ENCODE results near the gene CDK11B.
A peak's percentile ranks its signal among the peaks of the same experiment; 100 is the strongest.
"Not testable (repeated sequence)": the region's sequence is repeated elsewhere in the genome, so short reads cannot be mapped to it uniquely, and the experiment has no call there.

The CDK11B gene

GRCh38 chr1:1687846-1688245, 29.0 kb upstream of the CDK11B start:
- no peak for TF ChIP-seq ZNF274 (IDR thresholded peaks at IDR 0.05; ENCODE audit: low read depth, low read length)
- H3K4me3 ChIP-seq (ENCODE audit: low read length) = no peak overlapping the region

DNA sequence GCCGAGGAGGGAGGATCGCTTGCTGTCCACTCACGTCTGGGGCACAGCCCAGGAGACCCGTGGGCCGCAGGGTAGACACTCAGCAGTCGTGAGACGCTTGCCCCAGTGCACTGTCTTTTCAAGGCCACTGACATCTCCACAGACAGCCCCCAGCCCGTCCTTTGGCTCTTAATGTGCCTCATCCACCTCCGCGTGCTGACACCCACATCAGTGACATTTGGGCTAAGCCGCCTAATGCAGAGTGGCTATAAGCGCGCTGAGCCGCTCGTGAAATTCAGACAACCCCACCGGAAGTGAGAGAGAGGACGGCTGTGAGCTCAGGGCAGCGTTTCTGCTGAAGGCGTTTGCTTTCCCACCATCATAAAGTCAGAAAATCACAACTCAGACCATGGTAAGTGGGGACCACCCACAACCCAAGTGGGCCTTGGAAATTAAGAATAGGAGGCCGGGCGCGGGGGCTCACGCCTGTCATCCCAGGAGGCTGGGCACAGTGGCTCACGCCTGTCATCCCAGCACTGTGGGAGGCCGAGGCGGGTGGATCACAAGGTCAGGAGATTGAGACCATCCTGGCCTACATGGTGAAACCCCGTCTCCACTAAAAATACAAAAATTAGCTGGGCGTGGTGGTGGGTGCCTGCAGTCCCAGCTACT, 25.4 kb upstream of the CDK11B start:
- no peak for TF ChIP-seq ZNF274 (IDR thresholded peaks at IDR 0.05; ENCODE audit: low read depth, low read length)
- H3K4me3 ChIP-seq (ENCODE audit: low read length) = no peak overlapping the region

DNA sequence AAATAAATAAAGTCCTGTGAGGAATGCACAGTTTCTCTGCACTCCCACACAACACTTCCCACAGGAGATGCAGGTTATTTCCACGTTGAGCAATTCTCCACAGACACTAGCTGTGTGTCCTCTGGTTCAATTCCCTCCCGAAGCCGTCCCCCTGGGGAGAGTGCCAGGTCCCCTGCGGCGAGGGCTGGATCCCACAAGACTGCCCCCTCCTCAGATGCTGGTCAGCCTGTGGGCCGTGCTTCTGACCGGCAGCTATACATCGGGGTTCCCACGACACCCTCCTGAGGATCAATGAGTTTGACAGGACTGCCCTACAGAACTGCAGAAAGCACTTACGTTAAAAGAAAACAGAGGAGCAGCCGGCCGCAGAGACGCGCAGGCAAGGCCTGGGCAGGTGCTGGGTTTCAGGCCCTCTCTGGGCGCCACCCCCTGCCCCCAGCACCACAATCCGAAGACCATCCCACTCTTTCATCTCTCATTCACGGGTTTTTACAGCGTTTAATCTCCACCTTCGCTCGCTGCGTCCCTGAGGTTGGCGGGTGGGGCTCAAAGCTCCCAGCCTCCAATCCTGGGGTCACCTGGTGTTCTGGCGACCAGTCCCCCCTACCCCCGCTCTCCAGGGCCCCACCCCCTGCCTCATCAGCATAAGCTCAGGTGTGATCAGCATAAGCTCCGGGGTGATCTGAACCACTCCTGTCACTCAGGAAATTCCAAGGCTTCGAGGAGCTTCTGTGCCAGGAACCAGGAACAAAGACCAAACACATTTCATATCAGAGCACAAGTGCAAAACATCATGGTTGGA, 24.5 kb upstream of the CDK11B start:
- H3K4me3 ChIP-seq (ENCODE audit: low read length) = no peak overlapping the region
- TF ChIP-seq ZNF274 (IDR thresholded peaks at IDR 0.05; ENCODE audit: low read depth, low read length) = no peak

- TF ChIP-seq ZNF274 (IDR thresholded peaks at IDR 0.05; ENCODE audit: low read depth, low read length) = no peak
- H3K4me3 ChIP-seq (ENCODE audit: low read length) = no peak overlapping the region
Observed at GRCh38 chr1:1680912-1681273, 22.1 kb upstream of the CDK11B start.

GRCh38 chr1:1680031-1680911, 21.5 kb upstream of the CDK11B start:
- H3K4me3 ChIP-seq (ENCODE audit: low read length) = no peak overlapping the region
- TF ChIP-seq ZNF274 (IDR thresholded peaks at IDR 0.05; ENCODE audit: low read depth, low read length) = no peak

DNA sequence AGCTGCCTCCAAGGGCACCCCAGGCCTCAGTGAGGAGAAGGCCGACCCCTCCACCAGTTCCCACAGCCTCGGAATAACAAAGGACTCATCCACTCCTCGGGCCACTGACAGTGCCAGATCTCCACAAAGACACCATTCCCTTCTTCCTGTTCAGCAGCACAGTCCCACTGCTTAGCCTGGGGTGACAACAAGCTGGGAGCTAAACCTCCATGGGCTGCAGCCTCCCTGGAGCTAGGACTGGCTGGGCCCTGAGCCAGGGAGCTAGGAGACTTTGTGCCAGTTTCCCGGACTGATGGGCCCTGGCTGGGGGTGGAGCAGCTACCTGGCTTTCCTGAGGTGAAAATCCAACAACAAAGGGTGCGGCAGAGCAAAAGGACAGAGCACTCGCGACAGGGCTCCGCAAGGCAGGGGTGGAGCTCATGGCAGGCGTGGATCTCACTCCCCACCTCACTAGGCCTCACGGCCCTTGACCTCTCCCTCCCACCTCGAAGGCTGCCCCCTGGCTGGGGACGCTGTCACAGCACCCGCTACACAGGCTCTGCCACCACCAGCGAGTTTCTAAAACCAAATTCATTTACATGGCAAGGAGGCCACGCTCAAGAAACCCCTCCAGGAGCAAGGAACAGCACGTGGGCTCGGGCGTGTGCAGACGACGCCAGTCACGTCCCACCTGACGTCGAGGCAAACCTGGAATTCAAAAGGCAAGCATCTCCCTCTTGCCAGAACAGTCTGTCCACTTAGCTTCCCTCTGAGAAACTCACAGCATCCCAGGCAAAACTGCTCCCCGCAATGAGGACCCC, 20.0 kb upstream of the CDK11B start:
- TF ChIP-seq ZNF274 (IDR thresholded peaks at IDR 0.05; ENCODE audit: low read depth, low read length) = no peak
- peak overlapping the region; percentile 4; the same call in 1 of the 2 replicates for H3K4me3 ChIP-seq (ENCODE audit: low read length)

GRCh38 chr1:1677718-1678580, 19.1 kb upstream of the CDK11B start:
- H3K4me3 ChIP-seq (ENCODE audit: low read length) = peak overlapping the region; percentile 4; the same call in 1 of the 2 replicates
- no peak for TF ChIP-seq ZNF274 (IDR thresholded peaks at IDR 0.05; ENCODE audit: low read depth, low read length)

- not testable (repeated sequence) for H3K4me3 ChIP-seq (ENCODE audit: low read length)
Observed at GRCh38 chr1:1676087-1676486, 17.3 kb upstream of the CDK11B start.

- not testable (repeated sequence) for H3K4me3 ChIP-seq (ENCODE audit: low read length)
Observed at GRCh38 chr1:1675218-1675617, 16.4 kb upstream of the CDK11B start.

- not testable (repeated sequence) for H3K4me3 ChIP-seq (ENCODE audit: low read length)
Observed at GRCh38 chr1:1674806-1675205, 16.0 kb upstream of the CDK11B start.

DNA sequence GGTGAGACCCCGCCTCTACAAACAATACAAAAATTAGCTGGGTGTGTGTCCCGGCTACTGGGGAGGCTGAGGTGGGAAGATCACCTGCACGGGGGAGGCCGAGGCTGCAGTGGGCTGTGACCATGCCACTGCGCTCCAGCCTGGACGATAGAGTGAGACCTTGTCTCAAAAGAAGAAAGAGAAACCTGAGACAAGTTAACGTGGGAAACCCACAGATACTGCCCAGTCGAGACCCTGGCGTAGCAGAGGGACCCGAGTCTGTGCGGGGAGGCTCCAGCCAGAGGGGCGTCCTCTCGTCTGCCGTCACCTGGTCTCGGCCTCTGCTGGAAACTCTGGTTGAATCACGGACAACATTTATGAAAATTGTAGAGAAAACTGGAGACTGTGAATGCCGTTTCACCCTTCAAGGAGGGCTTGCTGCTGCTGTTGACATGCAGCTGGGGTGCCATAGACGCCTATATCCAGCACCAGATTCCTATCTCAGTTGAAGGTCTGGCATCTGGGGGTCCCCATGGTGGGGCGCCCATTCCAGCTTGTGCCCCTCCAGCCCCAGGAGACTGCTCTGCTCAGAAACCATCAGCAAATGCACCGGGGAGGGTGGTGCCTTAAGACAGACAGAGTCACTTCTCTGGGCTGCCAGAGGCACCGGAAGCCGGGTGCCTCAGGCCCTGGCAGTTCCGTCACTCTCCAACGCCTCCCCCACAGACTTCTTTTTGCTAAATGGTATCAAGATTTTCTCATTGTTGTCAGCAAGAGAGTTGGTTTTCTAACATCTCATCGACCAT, 13.6 kb upstream of the CDK11B start:
- no peak for TF ChIP-seq ZNF274 (IDR thresholded peaks at IDR 0.05; ENCODE audit: low read depth, low read length)
- H3K4me3 ChIP-seq (ENCODE audit: low read length) = no peak overlapping the region

GRCh38 chr1:1671365-1672119, 12.7 kb upstream of the CDK11B start:
- TF ChIP-seq ZNF274 (IDR thresholded peaks at IDR 0.05; ENCODE audit: low read depth, low read length) = no peak
- H3K4me3 ChIP-seq (ENCODE audit: low read length) = no peak overlapping the region
